Body of pancreas (tissue), 4 donors: ENCODE measurements around the gene NEDD4L.

Experiments
- POLR2A ChIP-seq, 3 donors: fragments of 450-650 bp; IDR thresholded peaks; one replicate each; pipeline ENCODE4 v1.6.1; 2016; ENCODE audit warnings: antibody characterized with exemption in 3 of 3, mild to moderate bottlenecking in 2 of 3
- TF ChIP-seq, protein P1 (sequence below), 7 experiments: fragments of 450-650 bp in 4 of 7; fragments of 200-600 bp in 3 of 7; sonication (generic) in 3 of 7; IDR thresholded peaks; one replicate each; pipeline ENCODE4 v1.5.1; 2016 to 2019; ENCODE audit warnings: antibody characterized with exemption in 7 of 7

DNA sequence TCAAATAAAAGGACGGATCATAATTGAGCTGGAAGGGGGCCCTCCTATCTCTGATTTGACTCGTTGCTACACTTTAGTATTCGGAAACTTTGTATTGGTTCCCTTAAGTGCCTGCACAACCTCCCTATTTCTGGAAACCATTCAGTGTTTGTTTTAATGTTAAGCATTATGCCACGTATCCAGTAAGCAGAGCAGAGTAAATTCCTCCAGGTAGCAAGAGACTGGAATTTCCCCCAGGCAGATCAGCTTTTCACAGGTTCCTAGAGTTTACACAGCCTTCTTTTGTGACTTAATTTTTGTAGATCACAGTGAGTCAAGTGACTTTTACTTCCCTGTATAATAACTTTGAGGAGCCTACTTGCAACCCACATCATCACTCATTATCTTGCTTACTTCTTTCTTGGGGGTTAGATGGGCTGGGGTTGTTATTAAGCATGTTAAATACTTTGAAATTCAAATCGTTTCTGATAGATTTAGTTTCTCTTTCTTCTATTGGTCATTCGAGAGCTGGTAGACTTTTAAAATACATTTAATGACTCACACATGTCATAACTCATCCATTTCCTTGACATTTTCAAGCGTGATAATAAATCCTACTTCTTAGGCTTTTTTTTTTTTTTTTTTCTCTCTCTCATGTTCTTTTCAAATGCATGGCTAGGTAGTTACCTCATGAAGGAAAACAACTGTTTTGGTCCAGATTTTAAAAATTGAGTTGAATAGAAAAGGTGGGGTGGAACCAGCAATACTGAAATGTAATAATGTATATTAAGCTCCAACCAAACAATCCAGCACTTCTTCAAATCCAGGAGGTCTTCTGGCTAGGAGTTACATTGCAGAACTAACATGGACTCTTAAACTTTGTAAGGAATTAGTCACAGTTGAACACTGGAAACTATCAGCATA lies 219.3 kb downstream of the NEDD4L start:
- peak in 2 of 3 donors; percentile 46 to 49 for TF ChIP-seq POLR2A (IDR thresholded peaks at IDR 0.05)
- TF ChIP-seq, protein P1, sequence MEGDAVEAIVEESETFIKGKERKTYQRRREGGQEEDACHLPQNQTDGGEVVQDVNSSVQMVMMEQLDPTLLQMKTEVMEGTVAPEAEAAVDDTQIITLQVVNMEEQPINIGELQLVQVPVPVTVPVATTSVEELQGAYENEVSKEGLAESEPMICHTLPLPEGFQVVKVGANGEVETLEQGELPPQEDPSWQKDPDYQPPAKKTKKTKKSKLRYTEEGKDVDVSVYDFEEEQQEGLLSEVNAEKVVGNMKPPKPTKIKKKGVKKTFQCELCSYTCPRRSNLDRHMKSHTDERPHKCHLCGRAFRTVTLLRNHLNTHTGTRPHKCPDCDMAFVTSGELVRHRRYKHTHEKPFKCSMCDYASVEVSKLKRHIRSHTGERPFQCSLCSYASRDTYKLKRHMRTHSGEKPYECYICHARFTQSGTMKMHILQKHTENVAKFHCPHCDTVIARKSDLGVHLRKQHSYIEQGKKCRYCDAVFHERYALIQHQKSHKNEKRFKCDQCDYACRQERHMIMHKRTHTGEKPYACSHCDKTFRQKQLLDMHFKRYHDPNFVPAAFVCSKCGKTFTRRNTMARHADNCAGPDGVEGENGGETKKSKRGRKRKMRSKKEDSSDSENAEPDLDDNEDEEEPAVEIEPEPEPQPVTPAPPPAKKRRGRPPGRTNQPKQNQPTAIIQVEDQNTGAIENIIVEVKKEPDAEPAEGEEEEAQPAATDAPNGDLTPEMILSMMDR (IDR thresholded peaks at IDR 0.05): no peak
